ENCODE results near the gene PRDM7. TPM values are rescaled to one million over a fixed set of nuclear protein-coding genes. Genes with fewer than 3 reads are reported as not detected.

Gene PRDM7
- total and polyA plus RNA-seq, 2 donors (not counting 1 experiment from before 2014, with no cell fraction given): not detected

DNA sequence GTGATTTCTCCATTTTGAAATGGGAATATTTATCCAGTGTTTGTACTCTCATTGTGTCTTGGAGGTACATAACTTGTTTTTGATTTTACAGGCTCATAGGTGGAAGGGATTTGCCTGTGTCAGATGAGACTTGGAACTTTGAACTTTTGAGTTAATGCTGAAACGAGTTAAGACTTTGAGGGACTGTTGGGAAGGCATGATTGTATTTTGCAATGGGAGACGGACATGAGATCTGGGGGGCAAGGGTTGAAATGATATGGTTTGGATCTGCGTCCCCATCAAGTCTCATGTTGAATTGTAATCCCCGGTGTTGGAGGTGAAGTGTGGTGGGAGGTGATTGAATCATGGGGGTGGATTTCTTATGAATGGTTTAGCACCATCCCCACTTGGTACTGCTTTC lies 21.8 kb downstream of the PRDM7 start:
- POLR2A ChIA-PET: no interaction called here
- WGBS (ENCODE audit: insufficient coverage): 75% methylated on average over 3 of the region's 4 CpGs
- Mint-ChIP-seq H3K9me3 (ENCODE audit: insufficient read depth) (peaks cover 12% of the 10 kb centered on the region), H3K4me3 (no peak overlapping the region), H3K27me3 (peaks cover 24% of the 10 kb centered on the region), H3K4me1 (no peaks in the 10 kb centered on the region), H3K27ac (no peak overlapping the region)
- CTCF ChIA-PET: no interaction called here
- intact Hi-C loops (cut with micrococcal nuclease): no loop called here
- no peak overlapping the region for H3K4me3 ChIP-seq (ENCODE audit: control extremely low read depth in 1 of 5, extremely low read depth in 1 of 5, insufficient read depth in 1 of 5, low read depth in 2 of 5, low read length in 4 of 5)
- H3K27me3 ChIP-seq (replicated peaks in 1 of 4; ENCODE audit: control extremely low read depth in 1 of 4, control insufficient read depth in 3 of 4, insufficient read depth in 4 of 4, low read length in 3 of 4): no peaks in the 10 kb centered on the region
- H2AFZ ChIP-seq (ENCODE audit: insufficient read depth, low read depth, low read length, poor library complexity, severe bottlenecking): no peak overlapping the region
- DNase-seq (no peak), ATAC-seq (ENCODE audit: low read depth) (no peak)
- H3K9me3 ChIP-seq (ENCODE audit: control extremely low read depth in 1 of 3, control insufficient read depth in 2 of 3, insufficient read depth in 1 of 3, low read length in 2 of 3): peaks cover 0 to 22% (median 20%) of the 10 kb centered on the region in 3 donors
- no peak overlapping the region for H3K27ac ChIP-seq (ENCODE audit: low read length in 2 of 2)
- TF ChIP-seq EZH2 (IDR thresholded peaks at IDR 0.05; ENCODE audit: borderline replicate concordance, insufficient read depth, low read depth, low read length, poor library complexity, severe bottlenecking): no peak
- TF ChIP-seq, protein P1, sequence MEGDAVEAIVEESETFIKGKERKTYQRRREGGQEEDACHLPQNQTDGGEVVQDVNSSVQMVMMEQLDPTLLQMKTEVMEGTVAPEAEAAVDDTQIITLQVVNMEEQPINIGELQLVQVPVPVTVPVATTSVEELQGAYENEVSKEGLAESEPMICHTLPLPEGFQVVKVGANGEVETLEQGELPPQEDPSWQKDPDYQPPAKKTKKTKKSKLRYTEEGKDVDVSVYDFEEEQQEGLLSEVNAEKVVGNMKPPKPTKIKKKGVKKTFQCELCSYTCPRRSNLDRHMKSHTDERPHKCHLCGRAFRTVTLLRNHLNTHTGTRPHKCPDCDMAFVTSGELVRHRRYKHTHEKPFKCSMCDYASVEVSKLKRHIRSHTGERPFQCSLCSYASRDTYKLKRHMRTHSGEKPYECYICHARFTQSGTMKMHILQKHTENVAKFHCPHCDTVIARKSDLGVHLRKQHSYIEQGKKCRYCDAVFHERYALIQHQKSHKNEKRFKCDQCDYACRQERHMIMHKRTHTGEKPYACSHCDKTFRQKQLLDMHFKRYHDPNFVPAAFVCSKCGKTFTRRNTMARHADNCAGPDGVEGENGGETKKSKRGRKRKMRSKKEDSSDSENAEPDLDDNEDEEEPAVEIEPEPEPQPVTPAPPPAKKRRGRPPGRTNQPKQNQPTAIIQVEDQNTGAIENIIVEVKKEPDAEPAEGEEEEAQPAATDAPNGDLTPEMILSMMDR (IDR thresholded peaks at IDR 0.05): no peak
- H4K20me1 ChIP-seq (ENCODE audit: control insufficient read depth, insufficient read depth, low read length, poor library complexity, severe bottlenecking): no peaks in the 10 kb centered on the region
- H3K36me3 ChIP-seq (replicated peaks in 1 of 2; ENCODE audit: control extremely low read depth in 1 of 2, control insufficient read depth in 1 of 2, extremely low read depth in 1 of 2, insufficient read depth in 2 of 2, low read length in 1 of 2): no peaks in the 10 kb centered on the region
- H3K9ac ChIP-seq (ENCODE audit: low read length): no peak overlapping the region
- H3K79me2 ChIP-seq (ENCODE audit: control insufficient read depth, insufficient read depth, low read length): no peaks in the 10 kb centered on the region
- H3K4me1 ChIP-seq (ENCODE audit: control insufficient read depth in 2 of 2, insufficient read depth in 2 of 2, low read length in 2 of 2): no peaks in the 10 kb centered on the region
- H3K4me2 ChIP-seq (replicated peaks; ENCODE audit: low read depth, low read length, poor library complexity, severe bottlenecking): no peak overlapping the region

- 54% methylated on average over 3 of the region's 4 CpGs for WGBS (ENCODE audit: insufficient coverage)
- no peak overlapping the region for H2AFZ ChIP-seq (ENCODE audit: insufficient read depth, low read depth, low read length, poor library complexity, severe bottlenecking)
- H3K9ac ChIP-seq (ENCODE audit: low read length): no peak overlapping the region
- H3K36me3 ChIP-seq (replicated peaks in 1 of 2; ENCODE audit: control extremely low read depth in 1 of 2, control insufficient read depth in 1 of 2, extremely low read depth in 1 of 2, insufficient read depth in 2 of 2, low read length in 1 of 2): no peaks in the 10 kb centered on the region
- H4K20me1 ChIP-seq (ENCODE audit: control insufficient read depth, insufficient read depth, low read length, poor library complexity, severe bottlenecking): no peaks in the 10 kb centered on the region
- Mint-ChIP-seq H3K4me1 (no peaks in the 10 kb centered on the region), H3K27ac (no peak overlapping the region), H3K9me3 (ENCODE audit: insufficient read depth) (peaks cover 12% of the 10 kb centered on the region), H3K27me3 (peaks cover 19% of the 10 kb centered on the region), H3K4me3 (no peak overlapping the region)
- DNase-seq (no peak), ATAC-seq (ENCODE audit: low read depth) (no peak)
- intact Hi-C loops (cut with micrococcal nuclease): no loop called here
- no peaks in the 10 kb centered on the region for H3K79me2 ChIP-seq (ENCODE audit: control insufficient read depth, insufficient read depth, low read length)
- POLR2A ChIA-PET: no interaction called here
- no peaks in the 10 kb centered on the region for H3K27me3 ChIP-seq (replicated peaks in 1 of 4; ENCODE audit: control extremely low read depth in 1 of 4, control insufficient read depth in 3 of 4, insufficient read depth in 4 of 4, low read length in 3 of 4)
- H3K4me3 ChIP-seq (ENCODE audit: control extremely low read depth in 1 of 5, extremely low read depth in 1 of 5, insufficient read depth in 1 of 5, low read depth in 2 of 5, low read length in 4 of 5): no peak overlapping the region
- no peak overlapping the region for H3K27ac ChIP-seq (ENCODE audit: low read length in 2 of 2)
- peaks cover 0 to 22% (median 20%) of the 10 kb centered on the region in 3 donors for H3K9me3 ChIP-seq (ENCODE audit: control extremely low read depth in 1 of 3, control insufficient read depth in 2 of 3, insufficient read depth in 1 of 3, low read length in 2 of 3)
- no peak overlapping the region for H3K4me2 ChIP-seq (replicated peaks; ENCODE audit: low read depth, low read length, poor library complexity, severe bottlenecking)
- CTCF ChIA-PET: no interaction called here
- no peaks in the 10 kb centered on the region for H3K4me1 ChIP-seq (ENCODE audit: control insufficient read depth in 2 of 2, insufficient read depth in 2 of 2, low read length in 2 of 2)
- TF ChIP-seq, protein P1 (IDR thresholded peaks at IDR 0.05): no peak
- TF ChIP-seq EZH2 (IDR thresholded peaks at IDR 0.05; ENCODE audit: borderline replicate concordance, insufficient read depth, low read depth, low read length, poor library complexity, severe bottlenecking): no peak
Measured at GRCh38 chr16:90054554-90054953, 22.6 kb downstream of the PRDM7 start.

Measured in B cell (primary cell).